Activated CD8-positive, alpha-beta T cell treated with anti-CD3 and anti-CD28 coated beads for 36 hours (primary cell): ENCODE measurements around the gene OARD1. TPM values are rescaled to one million over a fixed set of nuclear protein-coding genes. Genes with fewer than 3 reads are reported as not detected.
"Not testable (repeated sequence)": the region's sequence is repeated elsewhere in the genome, so short reads cannot be mapped to it uniquely, and the experiment has no call there.

Experiments
- ATAC-seq: fragments of 200-7000 bp; cut with Tn5 transposase; one replicate; pipeline ENCODE4 v1.10.0; 2021; ENCODE audit warnings: mild to moderate bottlenecking, moderate library complexity
- CTCF ChIA-PET: fragments of 350-600 bp; sonication (Branson Sonifier 250); formaldehyde crosslinking; loops from one replicate; lab custom pipeline; 2021; ENCODE audit warnings: antibody characterized with exemption; lab: Charles Lee
- POLR2A ChIA-PET: fragments of 350-600 bp; sonication (Branson Sonifier 250); formaldehyde crosslinking; loops from one replicate; lab custom pipeline; 2021; ENCODE audit warnings: antibody characterized with exemption; lab: Charles Lee
- DNase-seq: peaks from one replicate; pipeline ENCODE4 v3.0.0-alpha.2; 2020
- H3K27ac Mint-ChIP-seq: one replicate; pipeline ENCODE4 v1.8.0; 2021; ENCODE audit warnings: mild to moderate bottlenecking, mixed read lengths
- H3K27me3 Mint-ChIP-seq: one replicate; pipeline ENCODE4 v1.8.0; 2021; ENCODE audit warnings: mixed read lengths
- H3K36me3 Mint-ChIP-seq: one replicate; pipeline ENCODE4 v1.8.0; 2021; ENCODE audit warnings: low read depth, mixed read lengths
- H3K4me1 Mint-ChIP-seq: one replicate; pipeline ENCODE4 v1.8.0; 2021; ENCODE audit warnings: low read depth, mixed read lengths
- H3K4me3 Mint-ChIP-seq: one replicate; pipeline ENCODE4 v1.8.0; 2021; ENCODE audit warnings: mild to moderate bottlenecking, moderate library complexity, mixed read lengths
- H3K9me3 Mint-ChIP-seq: one replicate; pipeline ENCODE4 v1.8.0; 2021; ENCODE audit warnings: mixed read lengths
- intact Hi-C: fragments of 100-400 bp; cut with micrococcal nuclease; formaldehyde crosslinking; loops from one replicate; pipeline ENCODE4 v1.10.0; 2022
- total RNA-seq, 2 experiments: library from RNA; stranded (reverse); gene quantifications; one replicate each; pipeline ENCODE4 v1.2.3, GENCODE V29; 2021
- TF ChIP-seq, protein P1 (sequence below): fragments of 200-600 bp; IDR thresholded peaks from one replicate; pipeline ENCODE4 v1.8.0; 2022; ENCODE audit warnings: antibody characterized with exemption, mild to moderate bottlenecking

Gene OARD1
- total RNA-seq, 2 experiments from 2014 or later, result 45.8 to 48.4 TPM

DNA sequence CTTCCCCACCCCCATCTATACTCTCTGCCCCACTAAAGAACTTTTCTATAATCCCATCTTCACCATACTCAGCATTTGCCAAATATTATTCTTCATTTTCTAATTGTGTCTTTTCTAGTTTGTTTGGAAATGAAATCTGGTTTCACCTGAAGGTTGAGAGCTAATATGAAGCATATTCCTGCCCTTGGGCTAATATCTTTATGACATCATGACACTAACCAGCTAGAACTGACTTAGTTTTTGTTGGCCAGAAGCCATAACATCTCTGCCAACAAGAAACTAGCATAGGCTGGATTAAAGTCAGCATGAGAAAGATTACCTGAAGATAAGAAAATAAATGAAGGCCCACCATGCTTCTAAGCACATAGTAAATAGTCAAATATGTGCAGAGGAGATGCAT, 49.9 kb downstream of the OARD1 start:
- DNase-seq (no peak), ATAC-seq (no peak)
- POLR2A ChIA-PET, result no interaction called here
- no peaks in the 10 kb centered on the region for H3K9me3 Mint-ChIP-seq
- peaks cover 3% of the 10 kb centered on the region for H3K4me1 Mint-ChIP-seq
- intact Hi-C loops, result no loop called here
- TF ChIP-seq, protein P1, sequence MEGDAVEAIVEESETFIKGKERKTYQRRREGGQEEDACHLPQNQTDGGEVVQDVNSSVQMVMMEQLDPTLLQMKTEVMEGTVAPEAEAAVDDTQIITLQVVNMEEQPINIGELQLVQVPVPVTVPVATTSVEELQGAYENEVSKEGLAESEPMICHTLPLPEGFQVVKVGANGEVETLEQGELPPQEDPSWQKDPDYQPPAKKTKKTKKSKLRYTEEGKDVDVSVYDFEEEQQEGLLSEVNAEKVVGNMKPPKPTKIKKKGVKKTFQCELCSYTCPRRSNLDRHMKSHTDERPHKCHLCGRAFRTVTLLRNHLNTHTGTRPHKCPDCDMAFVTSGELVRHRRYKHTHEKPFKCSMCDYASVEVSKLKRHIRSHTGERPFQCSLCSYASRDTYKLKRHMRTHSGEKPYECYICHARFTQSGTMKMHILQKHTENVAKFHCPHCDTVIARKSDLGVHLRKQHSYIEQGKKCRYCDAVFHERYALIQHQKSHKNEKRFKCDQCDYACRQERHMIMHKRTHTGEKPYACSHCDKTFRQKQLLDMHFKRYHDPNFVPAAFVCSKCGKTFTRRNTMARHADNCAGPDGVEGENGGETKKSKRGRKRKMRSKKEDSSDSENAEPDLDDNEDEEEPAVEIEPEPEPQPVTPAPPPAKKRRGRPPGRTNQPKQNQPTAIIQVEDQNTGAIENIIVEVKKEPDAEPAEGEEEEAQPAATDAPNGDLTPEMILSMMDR, result no peak
- no peak overlapping the region for H3K4me3 Mint-ChIP-seq
- H3K27ac Mint-ChIP-seq, result no peak overlapping the region
- H3K36me3 Mint-ChIP-seq, result no peaks in the 10 kb centered on the region
- no peaks in the 10 kb centered on the region for H3K27me3 Mint-ChIP-seq
- CTCF ChIA-PET, result interaction anchor here (2.2 kb wide), 1 partner anchor 18 kb away, joined by 6 read pairs; no protein-coding TSS in a partner anchor

DNA sequence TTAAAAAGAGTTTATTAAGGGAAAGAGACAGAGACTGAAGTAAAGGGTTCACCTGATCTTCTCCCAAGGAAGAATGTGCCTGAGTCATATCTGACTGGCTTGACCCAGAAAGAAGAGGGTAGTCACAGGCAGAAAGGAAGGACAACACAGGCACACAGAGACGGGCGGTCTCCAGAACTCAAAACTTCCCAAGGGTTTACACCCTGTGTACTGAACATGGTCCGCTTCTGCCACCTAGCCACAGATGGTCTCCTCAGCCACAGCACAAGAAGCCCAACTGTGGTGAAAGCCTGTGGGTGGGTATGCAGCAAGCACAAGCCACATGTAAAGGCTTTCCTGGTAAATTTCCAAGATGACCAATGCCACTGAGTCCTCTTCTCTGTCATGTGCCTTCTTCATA, 50.3 kb downstream of the OARD1 start:
- Mint-ChIP-seq H3K27me3 (no peaks in the 10 kb centered on the region), H3K4me3 (no peak overlapping the region), H3K27ac (no peak overlapping the region), H3K4me1 (no peaks in the 10 kb centered on the region), H3K9me3 (no peaks in the 10 kb centered on the region), H3K36me3 (no peaks in the 10 kb centered on the region)
- TF ChIP-seq, protein P1, result no peak
- ChIA-PET CTCF (interaction anchor here (2.2 kb wide), 1 partner anchor 17 kb away, joined by 6 read pairs; no protein-coding TSS in a partner anchor), POLR2A (no interaction called here)
- DNase-seq, result no peak
- intact Hi-C loops, result no loop called here
- ATAC-seq, result no peak

DNA sequence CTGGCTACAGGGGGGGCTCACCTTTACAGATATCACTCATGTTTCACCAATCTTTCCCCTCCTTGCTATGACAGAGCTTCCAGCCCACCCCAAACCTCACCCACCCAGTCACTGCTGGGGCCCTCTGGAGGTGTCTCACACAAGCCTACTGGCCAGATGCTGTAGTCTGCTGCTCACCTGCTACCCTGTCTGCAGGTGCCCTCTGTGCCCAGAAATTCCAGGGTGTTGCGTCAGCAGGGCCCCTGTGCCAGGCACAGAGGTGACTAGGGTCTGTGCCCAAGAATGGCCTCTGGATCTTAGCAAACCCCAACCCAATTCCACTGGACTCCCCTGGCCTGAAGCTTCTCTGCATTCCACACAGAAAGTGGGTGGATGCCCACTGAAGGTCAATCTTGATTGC, 54.5 kb downstream of the OARD1 start:
- no peaks in the 10 kb centered on the region for H3K36me3 Mint-ChIP-seq
- H3K9me3 Mint-ChIP-seq, result no peaks in the 10 kb centered on the region
- H3K4me3 Mint-ChIP-seq, result no peak overlapping the region
- H3K27me3 Mint-ChIP-seq, result no peaks in the 10 kb centered on the region
- DNase-seq (no peak), ATAC-seq (no peak)
- CTCF ChIA-PET, result interaction anchor here (1.0 to 4.1 kb wide), 2 partner anchors 9 to 10 kb away, joined by 4 to 36 read pairs; no protein-coding TSS in a partner anchor
- no peak overlapping the region for H3K27ac Mint-ChIP-seq
- TF ChIP-seq, protein P1, result no peak
- intact Hi-C loops, result no loop called here
- POLR2A ChIA-PET, result interaction anchor here (1.6 kb wide), 1 partner anchor 13 kb away, joined by 4 read pairs; no protein-coding TSS in a partner anchor
- no peaks in the 10 kb centered on the region for H3K4me1 Mint-ChIP-seq

DNA sequence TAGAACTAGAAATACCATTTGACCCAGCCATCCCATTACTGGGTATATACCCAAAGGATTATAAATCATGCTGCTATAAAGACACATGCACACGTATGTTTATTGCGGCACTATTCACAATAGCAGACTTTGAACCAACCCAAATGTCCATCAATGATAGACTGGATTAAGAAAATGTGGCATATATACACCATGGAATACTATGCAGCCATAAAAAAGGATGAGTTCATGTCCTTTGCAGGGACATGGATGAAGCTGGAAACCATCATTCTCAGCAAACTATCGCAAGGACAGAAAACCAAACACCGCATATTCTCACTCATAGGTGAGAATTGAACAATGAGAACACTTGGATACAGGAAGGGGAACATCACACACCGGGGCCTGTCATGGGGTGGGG, 56.3 kb downstream of the OARD1 start:
- CTCF ChIA-PET, result interaction anchor here (0.9 kb wide), 1 partner anchor 18 kb away, joined by 3 read pairs; no protein-coding TSS in a partner anchor
- H3K36me3 Mint-ChIP-seq, result not testable (repeated sequence)

DNA sequence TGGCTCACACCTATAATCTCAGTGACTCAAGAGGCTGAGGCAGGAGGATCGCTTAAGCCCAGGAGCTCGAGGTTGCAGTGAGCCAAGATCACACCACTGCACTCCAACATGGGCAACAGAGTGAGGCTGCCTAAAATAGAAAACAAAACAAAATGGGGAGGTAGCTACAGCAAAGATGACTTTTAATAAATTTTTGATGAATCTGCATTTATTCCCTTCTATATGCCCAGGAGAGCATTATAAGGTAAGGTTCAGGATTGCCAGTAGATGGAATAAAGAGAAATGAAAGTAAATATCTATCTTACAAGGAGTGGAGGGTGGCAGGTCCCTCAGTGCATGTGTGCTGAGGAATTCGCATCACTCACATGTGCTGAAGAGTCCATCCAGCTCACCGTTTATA, 57.4 kb downstream of the OARD1 start:
- intact Hi-C loops, result no loop called here
- ATAC-seq, result no peak
- Mint-ChIP-seq H3K27ac (no peak overlapping the region), H3K4me1 (no peaks in the 10 kb centered on the region), H3K27me3 (no peaks in the 10 kb centered on the region), H3K9me3 (no peaks in the 10 kb centered on the region), H3K36me3 (no peaks in the 10 kb centered on the region), H3K4me3 (no peak overlapping the region)
- POLR2A ChIA-PET, result interaction anchor here (1.0 kb wide), 1 partner anchor 49 kb away, joined by 3 read pairs; no protein-coding TSS in a partner anchor
- CTCF ChIA-PET, result interaction anchor here (0.9 to 3.7 kb wide), 3 partner anchors 13 to 25 kb away, joined by 3 to 23 read pairs (median 4); partner anchors contain the start of gene UNC5CL
- TF ChIP-seq, protein P1, result no peak
- DNase-seq, result no peak

More for the DNA sequence above, 56.3 kb downstream of the OARD1 start:
- H3K4me3 Mint-ChIP-seq, H3K27me3 Mint-ChIP-seq, H3K4me1 Mint-ChIP-seq, DNase-seq, ATAC-seq, intact Hi-C loops, POLR2A ChIA-PET, H3K27ac Mint-ChIP-seq, H3K9me3 Mint-ChIP-seq: not testable (repeated sequence)

Other genes starting within 250 kb of the OARD1 start
- 1 to 10 TPM; 2.3 to 2.6 TPM for gene UNC5CL, start 33.1 kb downstream of the OARD1 start, total RNA-seq
- gene TSPO2, start 29.9 kb downstream of the OARD1 start, total RNA-seq, result not detected
- gene APOBEC2, start 19.2 kb downstream of the OARD1 start, total RNA-seq, result not detected
- 10 to 100 TPM; 30.7 to 31.1 TPM for gene NFYA, start 618 bp upstream of the OARD1 start, total RNA-seq
- gene TREML1, start 82.0 kb upstream of the OARD1 start, total RNA-seq, result not detected
- not detected for gene TREM2, start 90.8 kb upstream of the OARD1 start, total RNA-seq
- gene TREML2, start 128.8 kb upstream of the OARD1 start, total RNA-seq, result 1 to 10 TPM; 6.9 to 8.2 TPM
- gene TREML4, start 156.0 kb upstream of the OARD1 start, total RNA-seq, result not detected
- not detected for gene TREM1, start 214.3 kb upstream of the OARD1 start, total RNA-seq